ENCODE measurements around the gene TAF6. TPM values are rescaled to one million over a fixed set of nuclear protein-coding genes. Genes with fewer than 3 reads are reported as not detected.
A peak's percentile ranks its signal among the peaks of the same experiment; 100 is the strongest.

Gene TAF6
- total and polyA plus RNA-seq, 9 donors = 35.9 to 66.1 (median 57.1) TPM

DNA sequence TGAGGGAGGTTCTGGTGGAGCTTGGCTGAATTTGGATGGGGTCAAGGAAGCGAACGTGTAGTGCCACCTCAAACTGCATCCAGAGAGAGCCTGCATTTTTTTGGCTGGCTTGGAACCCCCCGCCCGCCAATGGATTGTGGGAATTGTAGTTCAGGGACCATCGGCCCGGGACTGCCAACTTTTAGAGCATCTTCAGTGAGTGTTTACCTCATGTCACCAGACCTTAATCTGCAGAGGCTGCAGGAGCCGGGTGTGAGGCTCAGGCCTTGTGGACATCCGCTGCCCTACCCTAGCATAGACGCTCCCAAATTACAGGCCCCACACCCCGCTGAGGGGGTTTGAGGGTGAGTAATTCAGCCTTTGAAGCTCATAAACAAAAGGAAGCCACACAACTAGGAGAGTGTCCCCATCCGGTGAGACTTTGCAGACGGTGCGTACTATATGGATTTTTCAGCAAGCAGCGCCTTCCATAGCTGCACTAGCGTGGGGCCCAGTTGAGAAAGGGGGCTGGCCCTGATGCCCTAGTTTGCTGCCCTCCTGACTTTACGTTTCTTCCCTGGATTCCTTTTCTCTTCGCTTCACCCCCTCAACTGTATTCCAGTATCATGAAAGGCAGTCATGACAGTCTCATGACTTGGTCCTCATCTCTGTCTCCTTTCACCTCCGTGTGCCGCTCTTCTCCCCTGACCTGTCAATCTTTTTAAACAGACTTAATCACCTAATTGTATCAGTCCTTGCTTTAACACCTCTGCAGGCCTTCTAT lies 993 bp upstream of the TAF6 start:
- intact Hi-C loops (cut with DNase I) = no loop called here
- H3K27ac ChIP-seq = peak overlapping the region; percentile 70 to 90
- H3K4me3 ChIP-seq = peak overlapping the region; percentile 86
- DNase-seq = peak; percentile 70 to 80 (median 75)
- TF ChIP-seq POLR2A (IDR thresholded peaks at IDR 0.05) = no peak
- TF ChIP-seq, protein P1, sequence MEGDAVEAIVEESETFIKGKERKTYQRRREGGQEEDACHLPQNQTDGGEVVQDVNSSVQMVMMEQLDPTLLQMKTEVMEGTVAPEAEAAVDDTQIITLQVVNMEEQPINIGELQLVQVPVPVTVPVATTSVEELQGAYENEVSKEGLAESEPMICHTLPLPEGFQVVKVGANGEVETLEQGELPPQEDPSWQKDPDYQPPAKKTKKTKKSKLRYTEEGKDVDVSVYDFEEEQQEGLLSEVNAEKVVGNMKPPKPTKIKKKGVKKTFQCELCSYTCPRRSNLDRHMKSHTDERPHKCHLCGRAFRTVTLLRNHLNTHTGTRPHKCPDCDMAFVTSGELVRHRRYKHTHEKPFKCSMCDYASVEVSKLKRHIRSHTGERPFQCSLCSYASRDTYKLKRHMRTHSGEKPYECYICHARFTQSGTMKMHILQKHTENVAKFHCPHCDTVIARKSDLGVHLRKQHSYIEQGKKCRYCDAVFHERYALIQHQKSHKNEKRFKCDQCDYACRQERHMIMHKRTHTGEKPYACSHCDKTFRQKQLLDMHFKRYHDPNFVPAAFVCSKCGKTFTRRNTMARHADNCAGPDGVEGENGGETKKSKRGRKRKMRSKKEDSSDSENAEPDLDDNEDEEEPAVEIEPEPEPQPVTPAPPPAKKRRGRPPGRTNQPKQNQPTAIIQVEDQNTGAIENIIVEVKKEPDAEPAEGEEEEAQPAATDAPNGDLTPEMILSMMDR (IDR thresholded peaks at IDR 0.05) = no peak
- no peak for TF ChIP-seq EP300 (IDR thresholded peaks at IDR 0.05)
- no peaks in the 10 kb centered on the region for H3K9me3 ChIP-seq
- 10 to 15% (median 11%) methylated on average over 18 to 19 of the region's 19 CpGs for WGBS, 3 donors
- no peaks in the 10 kb centered on the region for H3K27me3 ChIP-seq
- H3K4me1 ChIP-seq (ENCODE audit: insufficient read depth) = no peaks in the 10 kb centered on the region
- H3K36me3 ChIP-seq = no peaks in the 10 kb centered on the region

DNA sequence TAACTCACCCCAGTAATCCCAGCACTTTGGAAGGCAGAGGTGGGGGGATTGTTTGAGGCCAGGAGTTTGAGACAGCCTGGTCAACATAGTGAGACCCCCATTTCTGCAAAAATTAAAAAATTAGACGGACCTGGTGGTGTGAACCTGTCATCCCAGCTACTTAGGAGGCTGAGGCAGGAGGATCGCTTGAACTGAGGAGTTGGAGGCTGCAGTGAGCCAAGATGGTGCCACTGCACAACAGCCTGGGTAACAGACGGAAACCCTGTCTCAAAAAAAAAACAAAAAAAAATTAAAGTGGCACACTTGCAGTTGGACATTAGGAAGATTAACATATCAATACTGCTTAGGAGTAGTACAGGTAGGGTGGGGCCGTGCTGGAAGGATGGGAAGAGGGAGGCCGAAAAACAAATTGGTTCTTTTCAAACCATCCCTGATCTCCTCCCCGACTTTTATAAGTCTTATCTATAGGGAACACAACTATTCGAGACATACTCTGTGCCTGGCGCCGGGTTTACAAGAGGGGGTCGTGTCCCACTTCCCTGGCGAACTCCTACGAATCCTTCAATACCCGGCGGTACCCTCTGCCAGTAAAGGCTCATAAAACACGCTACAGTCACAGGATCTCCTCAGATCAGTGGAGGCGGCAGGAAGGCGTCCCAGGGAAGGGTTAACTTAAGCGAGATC lies 628 bp downstream of the TAF6 start:
- TF ChIP-seq, protein P1 (IDR thresholded peaks at IDR 0.05) = no peak
- TF ChIP-seq POLR2A (IDR thresholded peaks at IDR 0.05) (no peak), EP300 (IDR thresholded peaks at IDR 0.05) (no peak)

DNA sequence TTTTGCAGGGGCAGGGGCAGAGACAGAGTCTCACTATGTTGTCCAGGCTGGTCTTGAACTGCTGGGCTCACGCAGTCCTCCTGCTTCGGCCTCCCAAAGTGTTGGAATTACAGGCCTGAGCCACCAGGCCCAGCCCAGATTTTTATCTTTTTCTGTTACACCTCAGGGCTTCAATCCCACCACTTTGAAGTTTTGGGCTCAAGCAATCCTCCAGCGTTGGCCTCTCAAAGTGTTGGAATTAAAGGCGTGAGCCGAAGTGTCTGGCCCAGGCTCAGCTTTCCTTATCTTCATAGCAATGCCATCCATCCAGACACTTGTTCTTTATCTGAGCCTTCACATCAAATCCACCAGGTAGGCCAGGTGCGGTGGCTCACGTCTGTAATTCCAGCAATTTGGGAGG lies 4.1 kb downstream of the TAF6 start:
- Histone ChIP-seq H3K36me3 (no peaks in the 10 kb centered on the region), H3K4me3 (no peak overlapping the region), H3K27ac (no peak overlapping the region), H3K4me1 (ENCODE audit: insufficient read depth) (no peaks in the 10 kb centered on the region), H3K27me3 (no peaks in the 10 kb centered on the region), H3K9me3 (no peaks in the 10 kb centered on the region)
- 88 to 95% (median 92%) methylated on average over 7 of the region's 7 CpGs for WGBS, 3 donors
- no peak for DNase-seq
- intact Hi-C loops (cut with DNase I) = no loop called here
- TF ChIP-seq POLR2A (IDR thresholded peaks at IDR 0.05) (no peak), EP300 (IDR thresholded peaks at IDR 0.05) (no peak)
- TF ChIP-seq, protein P1 (IDR thresholded peaks at IDR 0.05) = no peak

More for the DNA sequence above, 628 bp downstream of the TAF6 start:
- DNase-seq = no peak
- Histone ChIP-seq H3K27me3 (no peaks in the 10 kb centered on the region), H3K4me3 (peak overlapping the region; percentile 86), H3K4me1 (ENCODE audit: insufficient read depth) (no peaks in the 10 kb centered on the region), H3K36me3 (no peaks in the 10 kb centered on the region), H3K9me3 (no peaks in the 10 kb centered on the region), H3K27ac (peak overlapping the region in 1 of 2 donors; percentile 90)
- 12 to 15% (median 14%) methylated on average over 18 of the region's 18 CpGs for WGBS, 3 donors
- intact Hi-C loops (cut with DNase I) = no loop called here

DNA sequence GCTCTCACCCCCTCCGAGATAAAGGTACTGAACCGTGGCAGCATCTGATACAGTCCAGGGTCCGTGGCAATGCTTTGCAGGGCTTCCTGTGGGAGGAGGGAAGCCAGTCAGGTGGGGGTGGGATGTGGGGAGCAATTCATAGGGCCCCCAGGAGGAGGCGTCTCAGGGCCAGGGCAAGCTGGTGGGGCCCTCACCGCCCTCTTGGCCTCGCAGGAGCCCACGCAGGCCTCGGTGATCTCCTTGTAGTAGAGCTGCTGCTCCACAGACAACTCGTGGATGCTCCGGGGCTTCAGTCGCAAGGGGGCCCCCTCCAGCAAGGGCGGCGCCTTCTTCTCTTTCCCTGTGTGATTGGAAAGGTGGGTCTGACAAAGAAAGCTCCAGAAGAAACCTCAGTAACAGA lies 7.2 kb downstream of the TAF6 start:
- no peaks in the 10 kb centered on the region for H3K36me3 ChIP-seq
- no peaks in the 10 kb centered on the region for H3K9me3 ChIP-seq
- TF ChIP-seq EP300 (IDR thresholded peaks at IDR 0.05) (no peak), POLR2A (IDR thresholded peaks at IDR 0.05) (no peak)
- TF ChIP-seq, protein P1 (IDR thresholded peaks at IDR 0.05) = no peak
- no peak overlapping the region for H3K4me3 ChIP-seq
- intact Hi-C loops (cut with DNase I) = no loop called here
- H3K4me1 ChIP-seq (ENCODE audit: insufficient read depth) = no peaks in the 10 kb centered on the region
- no peak for DNase-seq
- 81 to 85% (median 85%) methylated on average over 13 of the region's 13 CpGs for whole genome bisulfite sequencing, 3 donors
- no peaks in the 10 kb centered on the region for H3K27me3 ChIP-seq
- H3K27ac ChIP-seq = no peak overlapping the region
